ENCODE results near the gene LINGO3. TPM values are rescaled to one million over a fixed set of nuclear protein-coding genes. Genes with fewer than 3 reads are reported as not detected.

LINGO3 gene
- total RNA-seq, 1 experiment from 2014 or later: 2.0 TPM

GRCh38 chr19:2332341-2333026 lies 24.5 kb upstream of the LINGO3 start:
- Mint-ChIP-seq H3K9me3 (peaks cover 10% of the 10 kb centered on the region), H3K27me3 (ENCODE audit: low read depth) (no peaks in the 10 kb centered on the region), H3K27ac (peak overlapping the region; percentile 45), H3K4me1 (peaks cover 35% of the 10 kb centered on the region), H3K36me3 (peaks cover 11% of the 10 kb centered on the region), H3K4me3 (no peak overlapping the region)
- CTCF ChIA-PET: interaction anchor here (1.0 to 1.6 kb wide), 3 partner anchors 23 to 79 kb away, joined by 3 to 4 read pairs (median 4); no protein-coding TSS in a partner anchor
- TF ChIP-seq ZMAT4 (CRISPR knock-in tag; IDR thresholded peaks at IDR 0.05): no peak
- TF ChIP-seq, protein P1, sequence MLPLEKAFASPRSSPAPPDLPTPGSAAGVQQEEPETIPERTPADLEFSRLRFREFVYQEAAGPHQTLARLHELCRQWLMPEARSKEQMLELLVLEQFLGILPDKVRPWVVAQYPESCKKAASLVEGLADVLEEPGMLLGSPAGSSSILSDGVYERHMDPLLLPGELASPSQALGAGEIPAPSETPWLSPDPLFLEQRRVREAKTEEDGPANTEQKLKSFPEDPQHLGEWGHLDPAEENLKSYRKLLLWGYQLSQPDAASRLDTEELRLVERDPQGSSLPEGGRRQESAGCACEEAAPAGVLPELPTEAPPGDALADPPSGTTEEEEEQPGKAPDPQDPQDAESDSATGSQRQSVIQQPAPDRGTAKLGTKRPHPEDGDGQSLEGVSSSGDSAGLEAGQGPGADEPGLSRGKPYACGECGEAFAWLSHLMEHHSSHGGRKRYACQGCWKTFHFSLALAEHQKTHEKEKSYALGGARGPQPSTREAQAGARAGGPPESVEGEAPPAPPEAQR (CRISPR knock-in tag; IDR thresholded peaks at IDR 0.05): no peak
- TF ChIP-seq IRF2 (CRISPR knock-in tag; IDR thresholded peaks at IDR 0.05; ENCODE audit: borderline replicate concordance, low read depth): no peak
- no peak for TF ChIP-seq ZNF425 (CRISPR knock-in tag; conservative IDR thresholded peaks at IDR 0.05)
- TF ChIP-seq TCF7 (CRISPR knock-in tag; IDR thresholded peaks at IDR 0.05; ENCODE audit: low read depth): no peak
- TF ChIP-seq PRRX2 (CRISPR knock-in tag; IDR thresholded peaks at IDR 0.05): no peak
- no peak for TF ChIP-seq RELA (CRISPR knock-in tag; IDR thresholded peaks at IDR 0.05; ENCODE audit: borderline replicate concordance)
- no peak for TF ChIP-seq CREM (CRISPR knock-in tag; IDR thresholded peaks at IDR 0.05)
- POLR2A ChIA-PET: no interaction called here
- DNase-seq (ENCODE audit: low spot score) (no peak), ATAC-seq (no peak)

DNA sequence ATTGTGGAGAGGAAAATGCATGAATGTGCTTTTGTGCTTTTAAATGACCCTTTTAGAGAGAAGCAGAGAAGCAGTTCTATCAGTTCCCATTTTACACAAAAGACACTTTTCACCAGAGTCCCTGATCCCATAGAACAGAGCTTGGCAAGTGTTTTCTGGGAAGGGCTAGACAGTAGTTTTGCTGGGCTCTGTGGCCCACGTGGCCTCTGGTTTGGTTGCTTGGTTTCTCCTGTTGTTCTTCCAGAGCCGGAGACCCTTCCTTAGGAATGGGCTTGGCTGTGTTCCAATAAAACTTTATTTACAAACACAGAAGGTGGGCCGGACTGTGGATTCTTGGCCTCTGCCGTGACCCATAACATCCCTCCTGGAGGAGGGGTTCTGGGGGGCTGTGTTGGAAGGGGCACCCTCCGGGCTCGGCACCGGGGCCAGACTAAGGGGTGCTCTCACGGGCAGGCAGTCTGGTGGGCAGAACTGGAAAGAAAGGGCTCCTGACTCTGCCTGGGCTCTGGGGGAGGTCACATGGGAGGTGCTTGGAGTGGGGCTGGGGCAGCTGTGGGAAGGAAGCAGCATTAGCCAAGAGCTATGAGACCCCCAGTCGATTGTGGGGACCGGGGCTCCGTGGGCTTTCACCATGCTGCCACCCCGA lies 23.8 kb upstream of the LINGO3 start:
- H3K9me3 Mint-ChIP-seq: peaks cover 10% of the 10 kb centered on the region

GRCh38 chr19:2330632-2331284 lies 22.8 kb upstream of the LINGO3 start:
- TF ChIP-seq MXD4 (CRISPR knock-in tag; IDR thresholded peaks at IDR 0.05; ENCODE audit: borderline replicate concordance) (no peak), ZNF512 (CRISPR knock-in tag; IDR thresholded peaks at IDR 0.05; ENCODE audit: borderline replicate concordance) (no peak), SOX15 (CRISPR knock-in tag; IDR thresholded peaks at IDR 0.05) (no peak)
- H3K36me3 Mint-ChIP-seq: peaks cover 6% of the 10 kb centered on the region
- ChIA-PET CTCF (interaction anchor here (0.7 to 1.6 kb wide), 5 partner anchors 15 to 94 kb away, joined by 3 to 5 read pairs (median 4); no protein-coding TSS in a partner anchor), POLR2A (no interaction called here)
- DNase-seq (ENCODE audit: low spot score) (no peak), ATAC-seq (no peak)
- H3K4me1 Mint-ChIP-seq: peaks cover 41% of the 10 kb centered on the region
- peak overlapping the region; percentile 80 for H3K4me3 Mint-ChIP-seq
- H3K9me3 Mint-ChIP-seq: peaks cover 2% of the 10 kb centered on the region
- no peaks in the 10 kb centered on the region for H3K27me3 Mint-ChIP-seq (ENCODE audit: low read depth)
- peak overlapping the region; percentile 91 for H3K27ac Mint-ChIP-seq

More for the DNA sequence above, 23.8 kb upstream of the LINGO3 start:
- DNase-seq (ENCODE audit: low spot score): no peak
- CTCF ChIA-PET: interaction anchor here (0.6 to 1.6 kb wide), 5 partner anchors 16 to 191 kb away, joined by 3 to 5 read pairs (median 4); no protein-coding TSS in a partner anchor
- Mint-ChIP-seq H3K27ac (peak overlapping the region; percentile 91), H3K36me3 (peaks cover 11% of the 10 kb centered on the region), H3K27me3 (ENCODE audit: low read depth) (no peaks in the 10 kb centered on the region), H3K4me1 (peaks cover 41% of the 10 kb centered on the region), H3K4me3 (peak overlapping the region; percentile 80; the same call in 1 of the 2 replicates)
- no peak for ATAC-seq
- TF ChIP-seq, protein P2, sequence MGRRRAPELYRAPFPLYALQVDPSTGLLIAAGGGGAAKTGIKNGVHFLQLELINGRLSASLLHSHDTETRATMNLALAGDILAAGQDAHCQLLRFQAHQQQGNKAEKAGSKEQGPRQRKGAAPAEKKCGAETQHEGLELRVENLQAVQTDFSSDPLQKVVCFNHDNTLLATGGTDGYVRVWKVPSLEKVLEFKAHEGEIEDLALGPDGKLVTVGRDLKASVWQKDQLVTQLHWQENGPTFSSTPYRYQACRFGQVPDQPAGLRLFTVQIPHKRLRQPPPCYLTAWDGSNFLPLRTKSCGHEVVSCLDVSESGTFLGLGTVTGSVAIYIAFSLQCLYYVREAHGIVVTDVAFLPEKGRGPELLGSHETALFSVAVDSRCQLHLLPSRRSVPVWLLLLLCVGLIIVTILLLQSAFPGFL (CRISPR knock-in tag; IDR thresholded peaks at IDR 0.05; ENCODE audit: borderline replicate concordance): no peak
- TF ChIP-seq USF2 (CRISPR knock-in tag; IDR thresholded peaks at IDR 0.05): 0 out of 2 replicates have a peak, but pooled peaks have one; percentile 10
- no peak for TF ChIP-seq SOX15 (CRISPR knock-in tag; IDR thresholded peaks at IDR 0.05)
- POLR2A ChIA-PET: no interaction called here
